RKO (cell line): ENCODE results near the gene CXCL17.

Experiments
- DNase-seq: peaks from one replicate; pipeline ENCODE4 v3.0.0-alpha.2; 2016; ENCODE audit warnings: low spot score

Gene CXCL17

DNA sequence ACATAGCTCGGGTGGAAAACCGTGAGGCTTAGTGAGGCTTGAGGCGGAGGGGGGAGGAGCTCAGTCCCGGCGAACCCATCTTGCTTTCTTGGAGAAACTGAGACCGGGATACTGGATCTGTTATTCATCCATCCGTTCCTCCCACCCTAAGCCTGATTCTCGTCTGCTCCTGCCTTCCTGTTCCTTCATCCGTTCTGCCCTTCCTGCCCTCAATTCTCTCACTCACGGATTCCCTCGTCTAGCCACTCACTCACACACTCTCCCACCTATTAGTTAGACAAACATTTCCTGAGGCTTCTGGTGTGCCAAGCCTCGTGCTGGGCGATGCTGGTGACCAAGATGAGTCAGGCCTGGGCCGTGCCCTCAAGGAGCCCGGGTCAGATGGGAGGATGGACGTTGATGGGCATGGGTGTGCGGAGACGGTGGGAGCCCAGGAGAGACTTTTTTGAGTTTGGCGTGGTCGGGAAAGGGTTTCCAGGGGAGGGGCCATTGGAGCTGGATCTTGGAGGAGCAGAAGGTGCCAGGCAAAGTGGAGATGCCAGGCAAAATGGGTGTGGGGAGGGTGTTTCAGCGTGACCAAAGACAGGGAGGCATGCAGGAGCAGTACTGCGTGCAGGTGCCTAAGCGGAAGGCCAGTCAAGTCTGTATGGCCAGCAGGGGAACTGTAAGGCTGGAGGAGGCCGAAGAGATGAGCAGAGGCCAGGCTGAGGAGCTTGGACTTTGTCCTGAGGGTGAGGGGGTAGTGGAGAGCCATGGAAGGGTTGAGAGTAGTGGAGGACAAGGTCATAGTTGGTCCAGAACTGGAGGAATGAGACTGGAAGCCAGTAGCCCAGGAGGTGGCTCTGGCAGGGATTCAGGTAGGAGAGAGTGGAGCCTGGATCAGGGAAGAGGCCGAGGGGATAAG, 45.2 kb downstream of the CXCL17 start:
- DNase-seq: peak; percentile 73

GRCh38 chr19:42396381-42397262, 46.1 kb downstream of the CXCL17 start:
- peak; percentile 99 for DNase-seq

GRCh38 chr19:42394751-42395150, 48.0 kb downstream of the CXCL17 start:
- DNase-seq: peak; percentile 48

DNA sequence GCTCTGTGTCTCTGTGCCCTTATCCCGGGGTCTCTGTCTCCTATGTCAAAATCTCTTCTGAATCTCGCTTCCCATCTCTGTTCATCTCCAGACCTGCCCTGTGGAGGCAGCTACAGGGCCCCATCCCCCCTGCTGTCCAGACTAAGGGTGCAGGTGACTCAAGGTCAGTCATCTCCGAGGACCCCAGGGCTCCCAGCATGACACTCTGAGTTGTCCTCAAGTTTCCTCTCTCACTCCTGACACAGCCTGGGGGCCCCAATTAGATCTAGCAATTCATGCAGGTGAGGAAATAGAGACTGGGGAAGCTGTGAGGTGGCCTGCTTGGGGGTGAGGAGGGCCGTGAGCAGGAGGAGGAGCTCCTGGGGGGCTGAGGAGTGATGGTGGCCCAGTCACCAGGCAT, 50.6 kb downstream of the CXCL17 start:
- DNase-seq: no peak

GRCh38 chr19:42389899-42390298, 52.8 kb downstream of the CXCL17 start, which contains the start of gene CNFN:
TSS of gene CNFN (minus strand) at chr19:42390297. CDS start at chr19:42389037, 1,260 bp downstream.
- DNase-seq: no peak

DNA sequence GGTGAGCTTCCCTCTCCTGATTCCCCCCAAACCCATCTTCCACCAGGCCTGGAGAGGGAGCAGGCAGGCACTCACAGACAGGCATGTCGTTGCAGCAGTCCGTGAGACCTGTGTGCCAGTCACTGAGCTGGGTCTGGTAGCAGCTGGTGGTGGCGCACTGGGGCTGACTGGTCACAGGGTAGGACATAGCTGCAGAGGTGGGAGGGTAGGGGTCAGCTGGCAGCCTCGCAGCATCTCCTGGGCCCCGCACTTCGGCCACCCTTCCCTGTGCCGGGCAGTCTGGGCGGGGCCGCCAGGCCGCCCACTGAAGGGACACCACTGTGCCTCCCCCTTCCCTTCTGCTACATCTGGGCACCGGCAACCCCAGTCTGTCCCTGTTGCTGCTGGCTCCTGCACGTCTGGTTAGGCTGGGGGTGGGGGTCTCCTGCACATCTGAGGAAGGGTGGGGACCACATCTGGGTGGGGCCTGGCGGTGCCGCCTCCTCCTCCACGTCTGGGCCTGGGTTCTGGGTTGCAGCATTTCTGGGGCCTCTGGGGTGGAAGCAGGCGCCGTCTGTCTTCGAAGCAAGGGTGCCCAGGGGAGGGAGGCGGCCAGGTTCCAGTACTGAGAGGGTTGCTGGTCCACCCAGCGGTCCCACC, 53.8 kb downstream of the CXCL17 start:
- DNase-seq: no peak

DNA sequence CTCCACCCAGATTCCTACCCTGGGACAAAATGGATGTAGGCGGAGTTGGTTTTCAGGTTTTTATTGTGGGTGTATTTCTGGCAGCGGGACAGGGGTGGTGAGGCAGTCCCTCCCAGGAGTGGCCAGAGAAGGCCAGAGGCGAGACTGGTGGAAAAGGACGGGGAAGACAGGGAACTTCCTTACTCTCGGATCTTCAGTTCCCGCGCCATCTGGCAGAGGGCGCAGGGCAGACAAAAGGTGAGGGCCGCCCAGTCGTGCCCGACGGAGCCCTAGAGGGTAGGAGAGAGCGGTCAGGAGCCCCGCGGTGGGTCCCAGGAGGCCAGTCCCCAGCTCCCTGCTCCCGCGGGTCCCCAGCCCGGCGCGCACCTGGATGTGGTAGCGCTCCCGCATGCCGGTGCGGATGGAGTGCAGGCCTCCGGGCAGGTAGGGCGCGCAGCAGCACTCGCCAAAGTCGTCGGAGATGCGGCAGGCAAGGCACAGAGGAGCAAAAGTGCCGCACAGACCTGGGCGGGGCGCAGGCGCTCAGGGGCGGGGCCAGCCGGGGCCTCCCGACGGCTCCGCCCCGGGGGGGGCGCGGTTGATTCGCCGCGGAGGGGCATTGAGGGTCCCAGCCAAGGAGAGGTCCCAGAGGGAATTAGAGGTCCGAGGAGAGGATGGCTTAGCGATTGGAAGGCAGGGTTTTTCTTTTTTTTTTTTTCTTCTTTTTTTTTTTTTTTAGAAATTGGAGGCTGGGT, 55.6 kb downstream of the CXCL17 start:
- DNase-seq: peak; percentile 77

DNA sequence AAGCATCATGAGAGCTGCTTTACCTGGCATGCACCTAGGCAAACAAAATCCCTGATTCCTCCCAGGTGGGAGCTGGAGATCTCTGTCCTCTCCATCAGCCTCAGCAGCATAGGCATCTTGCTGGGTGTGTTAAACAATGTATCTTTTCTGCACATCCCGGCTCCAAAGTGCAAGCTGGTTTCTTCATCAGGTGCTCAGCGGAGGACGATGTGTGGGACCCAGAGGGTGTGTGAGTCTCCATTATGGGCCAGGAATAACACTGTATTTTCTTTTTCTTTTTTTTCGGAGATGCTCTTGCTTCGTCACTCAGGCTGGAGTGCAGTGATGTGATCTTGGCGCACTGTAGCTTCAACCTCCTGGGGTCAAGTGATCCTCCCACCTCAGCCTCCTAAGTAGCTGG, 62.6 kb downstream of the CXCL17 start:
- DNase-seq: no peak
